Measurements from ENCODE around the gene GPR108.

The GPR108 gene

GRCh38 chr19:6723738-6724137 lies 13.6 kb downstream of the GPR108 start:
- Histone ChIP-seq H3K27me3 (ENCODE audit: insufficient read depth, low read depth) (no peaks in the 10 kb centered on the region), H3K9ac (no peak overlapping the region), H3K4me3 (IDR thresholded peaks at IDR 0.05; ENCODE audit: insufficient read depth, low read depth, low read length) (no peak overlapping the region), H3K27ac (no peak overlapping the region), H3K36me3 (ENCODE audit: insufficient read depth) (no peaks in the 10 kb centered on the region), H3K4me2 (no peak overlapping the region), H3K79me2 (ENCODE audit: insufficient read depth, low read depth) (no peaks in the 10 kb centered on the region), H2AFZ (ENCODE audit: low read depth) (no peak overlapping the region), H3K4me1 (ENCODE audit: low read depth, poor library complexity, severe bottlenecking) (no peaks in the 10 kb centered on the region), H4K20me1 (ENCODE audit: insufficient read depth) (no peaks in the 10 kb centered on the region)
- TF ChIP-seq CTCF (conservative IDR thresholded peaks at IDR 0.05; ENCODE audit: low read depth, low read length) = no peak

- H3K4me1 ChIP-seq (ENCODE audit: low read depth, poor library complexity, severe bottlenecking) = no peaks in the 10 kb centered on the region
Observed at GRCh38 chr19:6723108-6723618, 14.2 kb downstream of the GPR108 start.

DNA sequence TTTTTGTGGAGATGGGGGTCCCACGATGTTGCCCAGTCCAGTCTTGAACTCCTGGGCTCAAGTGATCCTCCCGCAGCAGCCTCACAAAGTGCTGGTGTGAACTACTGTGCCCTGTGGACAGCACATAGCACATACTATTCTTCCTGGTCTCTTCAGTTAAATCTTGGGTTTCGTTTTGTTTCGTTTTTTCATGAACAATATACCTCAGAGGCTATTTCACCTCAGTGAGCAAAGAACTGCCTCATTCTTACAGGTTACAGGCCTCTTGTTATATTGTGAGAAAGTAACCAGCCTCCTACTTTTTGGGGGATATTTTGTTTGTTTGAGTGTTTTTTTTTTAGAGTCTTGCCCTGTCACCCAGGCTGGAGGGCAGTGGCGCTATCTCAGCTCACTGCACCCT lies 15.6 kb downstream of the GPR108 start:
- H3K4me3 ChIP-seq (IDR thresholded peaks at IDR 0.05; ENCODE audit: insufficient read depth, low read depth, low read length) = no peak overlapping the region
- no peaks in the 10 kb centered on the region for H3K79me2 ChIP-seq (ENCODE audit: insufficient read depth, low read depth)
- no peak for TF ChIP-seq CTCF (conservative IDR thresholded peaks at IDR 0.05; ENCODE audit: low read depth, low read length)
- H3K4me1 ChIP-seq (ENCODE audit: low read depth, poor library complexity, severe bottlenecking) = no peaks in the 10 kb centered on the region
- no peaks in the 10 kb centered on the region for H3K27me3 ChIP-seq (ENCODE audit: insufficient read depth, low read depth)
- no peaks in the 10 kb centered on the region for H3K36me3 ChIP-seq (ENCODE audit: insufficient read depth)
- H3K4me2 ChIP-seq = no peak overlapping the region
- no peaks in the 10 kb centered on the region for H4K20me1 ChIP-seq (ENCODE audit: insufficient read depth)
- H3K9ac ChIP-seq = no peak overlapping the region
- H2AFZ ChIP-seq (ENCODE audit: low read depth) = no peak overlapping the region
- H3K27ac ChIP-seq = no peak overlapping the region

More at GRCh38 chr19:6723108-6723618, 14.2 kb downstream of the GPR108 start:
- Histone ChIP-seq H3K27ac (no peak overlapping the region), H3K79me2 (ENCODE audit: insufficient read depth, low read depth) (no peaks in the 10 kb centered on the region), H2AFZ (ENCODE audit: low read depth) (no peak overlapping the region), H3K27me3 (ENCODE audit: insufficient read depth, low read depth) (no peaks in the 10 kb centered on the region), H3K4me2 (no peak overlapping the region), H3K9ac (no peak overlapping the region), H3K4me3 (IDR thresholded peaks at IDR 0.05; ENCODE audit: insufficient read depth, low read depth, low read length) (no peak overlapping the region), H4K20me1 (ENCODE audit: insufficient read depth) (no peaks in the 10 kb centered on the region), H3K36me3 (ENCODE audit: insufficient read depth) (no peaks in the 10 kb centered on the region)
- no peak for TF ChIP-seq CTCF (conservative IDR thresholded peaks at IDR 0.05; ENCODE audit: low read depth, low read length)

DNA sequence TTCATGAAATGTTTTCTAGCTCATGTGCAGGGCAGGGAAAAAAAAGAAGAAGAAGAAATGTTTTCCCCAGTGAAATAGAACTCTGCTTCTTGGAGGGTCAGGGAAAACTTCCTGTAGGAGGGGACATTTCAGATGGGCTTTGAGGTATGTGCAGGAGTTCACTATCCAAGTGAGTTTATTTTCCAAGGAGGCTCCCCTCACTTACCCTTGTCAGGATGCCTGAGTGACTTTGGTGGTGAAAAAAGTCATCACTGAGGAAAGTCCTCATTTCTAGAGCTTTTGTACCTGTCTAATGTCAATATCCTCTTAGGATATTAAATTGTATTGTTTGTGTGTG lies 16.3 kb downstream of the GPR108 start:
- Histone ChIP-seq H3K9ac (no peak overlapping the region), H2AFZ (ENCODE audit: low read depth) (no peak overlapping the region), H3K4me2 (no peak overlapping the region), H3K27me3 (ENCODE audit: insufficient read depth, low read depth) (no peaks in the 10 kb centered on the region; the same call in 1 of the 2 replicates), H3K79me2 (ENCODE audit: insufficient read depth, low read depth) (no peaks in the 10 kb centered on the region), H3K27ac (no peak overlapping the region), H3K4me1 (ENCODE audit: low read depth, poor library complexity, severe bottlenecking) (no peaks in the 10 kb centered on the region), H3K4me3 (IDR thresholded peaks at IDR 0.05; ENCODE audit: insufficient read depth, low read depth, low read length) (no peak overlapping the region), H3K36me3 (ENCODE audit: insufficient read depth) (no peaks in the 10 kb centered on the region), H4K20me1 (ENCODE audit: insufficient read depth) (no peaks in the 10 kb centered on the region)
- TF ChIP-seq CTCF (conservative IDR thresholded peaks at IDR 0.05; ENCODE audit: low read depth, low read length) = no peak

Data from KMS-11 (cell line).